NAMALWA (cell line): ENCODE measurements around the gene TTC32.

ENCODE experiments used
- DNase-seq: peaks from one replicate; pipeline ENCODE4 v3.0.0-alpha.2; 2015; ENCODE audit warnings: low spot score

TTC32 gene

DNA sequence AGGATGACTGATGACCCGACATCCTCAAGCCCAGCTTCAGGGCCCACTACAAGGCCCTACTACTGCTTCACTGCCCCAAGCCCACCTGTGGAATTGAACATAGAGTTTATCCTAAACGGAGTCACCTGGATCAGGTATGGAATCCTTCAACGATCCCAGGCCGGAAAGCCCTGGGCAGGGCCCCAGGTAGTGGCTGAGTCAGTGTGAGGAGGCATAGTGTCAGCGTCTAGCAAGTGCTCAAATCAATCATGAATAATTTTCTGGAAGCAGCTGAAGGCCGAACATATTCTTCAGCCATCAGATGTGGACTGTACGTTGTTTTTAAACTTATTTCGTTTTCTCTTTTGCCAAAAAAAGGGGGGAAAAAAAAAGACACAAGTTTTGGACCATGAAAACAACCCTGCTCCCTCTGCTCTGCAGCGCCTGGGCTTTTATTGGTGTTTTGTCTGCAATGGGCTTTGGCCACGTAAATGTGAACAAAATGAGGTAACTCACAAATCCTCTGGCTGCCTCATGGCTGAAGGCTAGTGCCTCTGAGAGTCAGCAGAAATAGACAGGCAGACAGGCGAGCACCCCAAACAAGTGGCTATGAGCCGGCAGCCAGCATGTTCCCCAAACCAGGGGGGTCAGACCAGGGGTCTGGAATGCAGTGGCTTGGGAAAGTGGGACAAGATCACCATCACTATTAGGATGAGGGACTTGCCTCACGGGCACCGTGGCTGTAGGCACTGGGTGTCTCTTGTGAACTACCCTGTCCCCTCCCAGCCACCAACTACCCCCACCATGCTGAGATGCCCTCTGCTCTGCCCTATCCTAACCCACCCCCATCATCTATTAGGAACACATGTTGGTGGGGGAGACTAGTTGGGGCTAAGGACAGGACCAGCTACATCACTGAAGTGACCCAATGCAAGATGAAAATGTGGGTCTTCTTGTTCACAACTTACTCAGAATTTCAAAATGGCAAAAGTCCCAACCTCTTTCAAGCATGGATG is 51.4 kb downstream of the TTC32 start:
- no peak for DNase-seq

DNA sequence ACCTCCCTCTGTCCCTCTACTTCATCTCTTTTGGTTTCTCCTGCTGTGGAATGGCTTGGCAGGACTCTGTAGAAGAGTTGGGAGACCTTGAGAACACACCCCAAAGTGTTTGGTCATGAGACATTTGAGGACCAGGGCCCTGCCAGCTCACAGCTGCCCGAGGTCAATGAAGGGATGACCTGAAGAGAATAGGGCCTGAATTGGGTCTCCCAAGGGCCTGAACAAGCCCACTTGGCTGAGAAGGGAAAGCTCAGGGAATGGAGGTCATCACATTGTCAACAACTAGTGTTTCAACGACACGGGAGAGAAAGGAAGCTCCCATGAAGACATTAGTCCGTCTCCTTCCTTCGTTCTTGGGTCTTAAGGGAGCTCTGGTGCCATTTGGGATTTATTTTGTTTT is 52.8 kb downstream of the TTC32 start:
- no peak for DNase-seq

DNA sequence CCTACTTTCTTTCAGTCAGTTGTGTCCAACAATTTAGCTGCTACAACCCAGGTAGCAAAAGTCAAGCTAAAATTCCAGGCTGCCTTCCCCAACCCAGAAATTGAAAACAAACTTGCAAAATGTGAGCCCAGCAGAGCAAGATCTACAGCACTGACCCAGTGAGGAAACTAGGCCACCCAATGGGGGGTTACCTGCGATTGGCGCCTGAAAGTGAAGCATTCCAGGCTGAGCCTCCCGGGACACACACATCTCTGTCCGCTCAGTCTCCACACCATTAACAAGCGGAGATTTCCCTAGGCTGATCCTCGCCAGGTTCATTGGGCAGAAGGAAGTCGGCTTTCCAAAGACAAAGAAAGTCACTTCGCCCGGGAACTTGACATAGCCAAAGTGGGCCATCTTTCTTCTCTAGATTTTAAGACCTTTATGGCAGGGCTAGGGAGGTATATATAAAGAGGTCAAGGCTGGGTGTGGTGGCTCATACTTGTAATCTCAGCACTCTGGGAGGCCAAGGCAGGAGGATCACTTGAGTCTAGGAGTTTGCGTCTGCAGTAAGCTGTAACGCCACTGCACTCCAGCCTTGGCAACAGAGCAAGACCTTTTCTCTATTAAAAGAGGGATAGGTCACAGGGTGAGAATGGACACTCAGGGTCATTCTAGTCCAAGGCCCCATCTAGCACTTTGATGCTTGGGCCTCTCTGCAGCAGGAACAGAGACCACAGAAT is 53.6 kb downstream of the TTC32 start:
- no peak for DNase-seq

DNA sequence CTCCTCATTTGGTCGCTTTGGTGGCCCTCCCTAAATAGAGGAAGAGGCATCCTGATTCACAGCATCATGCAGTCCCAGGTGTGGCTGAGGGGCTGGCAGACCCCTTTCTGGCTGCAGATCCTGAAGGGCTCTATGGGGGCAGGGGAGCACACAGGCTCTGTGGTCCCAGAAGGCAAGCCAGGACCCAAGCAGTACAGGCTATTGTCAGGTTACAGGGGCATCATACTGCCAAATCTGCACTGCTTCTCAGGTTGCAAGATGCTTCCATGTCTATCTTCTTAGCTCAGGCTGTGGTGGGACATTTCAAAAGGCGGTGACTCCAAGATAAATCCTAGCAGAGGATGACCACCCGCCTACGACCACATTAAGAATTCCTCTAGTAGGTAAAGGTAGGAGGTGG is 54.3 kb downstream of the TTC32 start:
- no peak for DNase-seq
